WTC11 (cell line): Measurements from ENCODE around the gene PARD3B.

ENCODE experiments used
- RELA ChIP-seq: sonication (generic); formaldehyde crosslinking; IDR thresholded peaks from 2 replicates; pipeline ENCODE4 v1.8.1; 2022; ENCODE audit warnings: missing genetic modification reagents, mild to moderate bottlenecking, borderline replicate concordance
- TF ChIP-seq, protein P1 (sequence below): sonication (generic); formaldehyde crosslinking; IDR thresholded peaks from 2 replicates; pipeline ENCODE4 v1.8.1; 2022; ENCODE audit warnings: low read depth, missing genetic modification reagents, borderline replicate concordance
- TF ChIP-seq, protein P2 (sequence below): fragments of 200-600 bp; IDR thresholded peaks from 2 replicates; pipeline ENCODE4 v1.8.0; 2022; ENCODE audit warnings: antibody characterized with exemption

- TF ChIP-seq RELA: no peak
- TF ChIP-seq, protein P1, sequence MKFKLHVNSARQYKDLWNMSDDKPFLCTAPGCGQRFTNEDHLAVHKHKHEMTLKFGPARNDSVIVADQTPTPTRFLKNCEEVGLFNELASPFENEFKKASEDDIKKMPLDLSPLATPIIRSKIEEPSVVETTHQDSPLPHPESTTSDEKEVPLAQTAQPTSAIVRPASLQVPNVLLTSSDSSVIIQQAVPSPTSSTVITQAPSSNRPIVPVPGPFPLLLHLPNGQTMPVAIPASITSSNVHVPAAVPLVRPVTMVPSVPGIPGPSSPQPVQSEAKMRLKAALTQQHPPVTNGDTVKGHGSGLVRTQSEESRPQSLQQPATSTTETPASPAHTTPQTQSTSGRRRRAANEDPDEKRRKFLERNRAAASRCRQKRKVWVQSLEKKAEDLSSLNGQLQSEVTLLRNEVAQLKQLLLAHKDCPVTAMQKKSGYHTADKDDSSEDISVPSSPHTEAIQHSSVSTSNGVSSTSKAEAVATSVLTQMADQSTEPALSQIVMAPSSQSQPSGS: no peak
- TF ChIP-seq, protein P2, sequence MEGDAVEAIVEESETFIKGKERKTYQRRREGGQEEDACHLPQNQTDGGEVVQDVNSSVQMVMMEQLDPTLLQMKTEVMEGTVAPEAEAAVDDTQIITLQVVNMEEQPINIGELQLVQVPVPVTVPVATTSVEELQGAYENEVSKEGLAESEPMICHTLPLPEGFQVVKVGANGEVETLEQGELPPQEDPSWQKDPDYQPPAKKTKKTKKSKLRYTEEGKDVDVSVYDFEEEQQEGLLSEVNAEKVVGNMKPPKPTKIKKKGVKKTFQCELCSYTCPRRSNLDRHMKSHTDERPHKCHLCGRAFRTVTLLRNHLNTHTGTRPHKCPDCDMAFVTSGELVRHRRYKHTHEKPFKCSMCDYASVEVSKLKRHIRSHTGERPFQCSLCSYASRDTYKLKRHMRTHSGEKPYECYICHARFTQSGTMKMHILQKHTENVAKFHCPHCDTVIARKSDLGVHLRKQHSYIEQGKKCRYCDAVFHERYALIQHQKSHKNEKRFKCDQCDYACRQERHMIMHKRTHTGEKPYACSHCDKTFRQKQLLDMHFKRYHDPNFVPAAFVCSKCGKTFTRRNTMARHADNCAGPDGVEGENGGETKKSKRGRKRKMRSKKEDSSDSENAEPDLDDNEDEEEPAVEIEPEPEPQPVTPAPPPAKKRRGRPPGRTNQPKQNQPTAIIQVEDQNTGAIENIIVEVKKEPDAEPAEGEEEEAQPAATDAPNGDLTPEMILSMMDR: no peak
Measured at GRCh38 chr2:204687776-204688175, 142.5 kb downstream of the PARD3B start.
